Mesenchymal stem cell (in vitro differentiated cells and primary cell): ENCODE measurements around the gene NMT2.
A peak's percentile ranks its signal among the peaks of the same experiment; 100 is the strongest.

Source experiments
- DNase-seq: peaks from one replicate; pipeline ENCODE4 v3.0.0-alpha.2; 2013
- H2AFZ ChIP-seq: one replicate; pipeline ENCODE4 v1.6.1; 2013; ENCODE audit warnings: low read depth, mild to moderate bottlenecking, control low read depth, inconsistent platforms, low read length, moderate library complexity
- H2AK5ac ChIP-seq: 2 replicates; pipeline ENCODE4 v1.6.1; 2013; ENCODE audit warnings: low read length, moderate library complexity, mild to moderate bottlenecking, inconsistent platforms; ENCODE audit not compliant: severe bottlenecking
- H2BK120ac ChIP-seq: one replicate; pipeline ENCODE4 v1.6.1; 2013; ENCODE audit warnings: low read depth, mild to moderate bottlenecking, inconsistent platforms, low read length, moderate library complexity
- H2BK12ac ChIP-seq, 2 experiments: one replicate each; pipeline ENCODE4 v1.6.1; 2013; ENCODE audit warnings: inconsistent platforms in 2 of 2, low read length in 2 of 2, mild to moderate bottlenecking in 2 of 2, moderate library complexity in 2 of 2, control low read depth in 1 of 2
- H2BK15ac ChIP-seq: one replicate; pipeline ENCODE4 v1.6.1; 2013; ENCODE audit warnings: mild to moderate bottlenecking, low read depth, inconsistent platforms; ENCODE audit not compliant: poor library complexity, severe bottlenecking
- H2BK5ac ChIP-seq: 2 replicates; pipeline ENCODE4 v1.6.1; 2013; ENCODE audit warnings: low read depth, mild to moderate bottlenecking, low read length, control low read depth, inconsistent platforms; ENCODE audit not compliant: poor library complexity, severe bottlenecking
- H3K14ac ChIP-seq, 2 experiments: one replicate each; pipeline ENCODE4 v1.6.1; 2013; ENCODE audit warnings: inconsistent platforms in 2 of 2, low read length in 2 of 2, control low read depth in 1 of 2, mild to moderate bottlenecking in 1 of 2, moderate library complexity in 1 of 2
- H3K18ac ChIP-seq, 2 experiments: one replicate each; pipeline ENCODE4 v1.6.1; 2013; ENCODE audit warnings: inconsistent platforms in 2 of 2, low read length in 2 of 2, control low read depth in 1 of 2, low read depth in 1 of 2, mild to moderate bottlenecking in 1 of 2
- H3K23ac ChIP-seq, 2 experiments: one replicate each; pipeline ENCODE4 v1.6.1; 2013; ENCODE audit warnings: inconsistent platforms in 2 of 2, low read length in 2 of 2, mild to moderate bottlenecking in 2 of 2, moderate library complexity in 2 of 2, control low read depth in 1 of 2
- H3K27ac ChIP-seq: 2 replicates; pipeline ENCODE4 v1.5.1; 2013; ENCODE audit warnings: mild to moderate bottlenecking, moderate library complexity, low read length, control low read depth, inconsistent platforms; ENCODE audit not compliant: poor library complexity, severe bottlenecking
- H3K27me3 ChIP-seq, 2 experiments: 2 replicates each; pipeline versions ENCODE4 v1.6.1 to v1.7.0; 2013; ENCODE audit warnings: low read length in 2 of 2, mild to moderate bottlenecking in 2 of 2, moderate library complexity in 2 of 2, control low read depth in 1 of 2, inconsistent platforms in 1 of 2; ENCODE audit not compliant: control insufficient read depth in 1 of 2, insufficient read depth in 1 of 2
- H3K36me3 ChIP-seq, 2 experiments: 2 replicates each; pipeline versions ENCODE4 v1.6.1 to v1.7.0; 2013; ENCODE audit warnings: low read length in 2 of 2, control low read depth in 1 of 2, inconsistent platforms in 1 of 2, low read depth in 1 of 2, mild to moderate bottlenecking in 1 of 2; ENCODE audit not compliant: insufficient read depth in 2 of 2, control insufficient read depth in 1 of 2
- H3K4ac ChIP-seq, 2 experiments: one replicate each; pipeline ENCODE4 v1.6.1; 2013; ENCODE audit warnings: inconsistent platforms in 2 of 2, low read length in 2 of 2, mild to moderate bottlenecking in 2 of 2, moderate library complexity in 2 of 2, control low read depth in 1 of 2, low read depth in 1 of 2
- H3K4me1 ChIP-seq: 2 replicates; pipeline ENCODE4 v1.6.1; 2013; ENCODE audit warnings: low read depth, low read length, control low read depth; ENCODE audit not compliant: control insufficient read depth, insufficient read depth
- H3K4me2 ChIP-seq: 2 replicates; pipeline ENCODE4 v1.6.1; 2013; ENCODE audit warnings: low read length, mild to moderate bottlenecking, inconsistent platforms; ENCODE audit not compliant: poor library complexity, severe bottlenecking
- H3K4me3 ChIP-seq, 2 experiments: 2 replicates each; pipeline versions ENCODE4 v1.5.1 to v1.7.0; 2013; ENCODE audit warnings: low read length in 2 of 2, mild to moderate bottlenecking in 2 of 2, control low read depth in 1 of 2, low read depth in 1 of 2; ENCODE audit not compliant: insufficient read depth in 1 of 2
- H3K79me1 ChIP-seq: replicated peaks from 2 replicates; pipeline ENCODE4 v1.6.1; 2013; ENCODE audit warnings: mild to moderate bottlenecking, control low read depth, low read length, inconsistent platforms; ENCODE audit not compliant: poor library complexity, severe bottlenecking
- H3K9ac ChIP-seq: 2 replicates; pipeline ENCODE4 v1.7.0; 2013; ENCODE audit warnings: mild to moderate bottlenecking, low read length, moderate library complexity
- H3K9me3 ChIP-seq: 2 replicates; pipeline ENCODE4 v1.7.0; 2013; ENCODE audit warnings: mild to moderate bottlenecking, low read length; ENCODE audit not compliant: control insufficient read depth
- H4K8ac ChIP-seq: one replicate; pipeline ENCODE4 v1.6.1; 2013; ENCODE audit warnings: inconsistent platforms, mild to moderate bottlenecking, low read length, moderate library complexity
- H4K91ac ChIP-seq: one replicate; pipeline ENCODE4 v1.6.1; 2013; ENCODE audit warnings: mild to moderate bottlenecking, low read length, inconsistent platforms
- WGBS: methylation state at CpG from one replicate; pipeline ENCODE4 v1.1.7; 2013; ENCODE audit warnings: mixed read lengths; 5-methylcytosine and 5-hydroxymethylcytosine counted together

The NMT2 gene

GRCh38 chr10:15084502-15084922, 84.0 kb downstream of the NMT2 start:
- no peak overlapping the region for H2BK5ac ChIP-seq
- no peak overlapping the region for H2BK120ac ChIP-seq
- no peak overlapping the region for H2BK15ac ChIP-seq
- 66% methylated on average over 6 of the region's 7 CpGs for WGBS
- H4K8ac ChIP-seq: peak overlapping the region; percentile 13
- no peaks in the 10 kb centered on the region for H3K79me1 ChIP-seq
- H3K4ac ChIP-seq: no peak overlapping the region
- no peaks in the 10 kb centered on the region for H3K27me3 ChIP-seq
- DNase-seq: peak; percentile 71
- H2AK5ac ChIP-seq: no peak overlapping the region
- peak overlapping the region; percentile 48 for H3K27ac ChIP-seq
- peak overlapping the region; percentile 85 for H3K9ac ChIP-seq
- no peak overlapping the region for H2BK12ac ChIP-seq
- peak overlapping the region; percentile 48 for H3K4me2 ChIP-seq
- H3K4me3 ChIP-seq: peak overlapping the region in 1 of 2 experiments; percentile 78
- peaks cover 8% of the 10 kb centered on the region for H3K4me1 ChIP-seq
- no peak overlapping the region for H4K91ac ChIP-seq
- H3K9me3 ChIP-seq: no peaks in the 10 kb centered on the region
- no peak overlapping the region for H3K23ac ChIP-seq
- H3K14ac ChIP-seq: no peak overlapping the region
- H2AFZ ChIP-seq: no peak overlapping the region
- H3K36me3 ChIP-seq: no peaks in the 10 kb centered on the region
- H3K18ac ChIP-seq: no peak overlapping the region

GRCh38 chr10:15083674-15084501, 84.6 kb downstream of the NMT2 start:
- Histone ChIP-seq H2BK120ac (no peak overlapping the region), H2AK5ac (no peak overlapping the region), H3K27ac (peak overlapping the region; percentile 48), H3K27me3 (no peaks in the 10 kb centered on the region), H3K9ac (peak overlapping the region; percentile 85), H2BK5ac (no peak overlapping the region), H3K4ac (no peak overlapping the region), H3K36me3 (no peaks in the 10 kb centered on the region), H3K4me3 (peak overlapping the region; percentile 34 to 78), H2AFZ (peak overlapping the region; percentile 19), H4K8ac (peak overlapping the region; percentile 13), H3K4me2 (peak overlapping the region; percentile 48), H3K4me1 (peaks cover 8% of the 10 kb centered on the region), H3K18ac (no peak overlapping the region), H3K23ac (no peak overlapping the region), H2BK15ac (no peak overlapping the region), H3K79me1 (no peaks in the 10 kb centered on the region), H3K14ac (no peak overlapping the region), H3K9me3 (no peaks in the 10 kb centered on the region), H2BK12ac (no peak overlapping the region), H4K91ac (peak overlapping the region; percentile 22)
- 92% methylated on average over 18 of the region's 18 CpGs for WGBS
- DNase-seq: no peak

GRCh38 chr10:15075421-15075820, 93.1 kb downstream of the NMT2 start:
- Histone ChIP-seq H3K18ac (no peak overlapping the region), H2BK15ac (no peak overlapping the region), H3K27me3 (no peaks in the 10 kb centered on the region), H3K14ac (no peak overlapping the region), H3K27ac (no peak overlapping the region), H3K4me1 (no peaks in the 10 kb centered on the region), H4K91ac (no peak overlapping the region), H2BK120ac (no peak overlapping the region), H2AFZ (no peak overlapping the region), H3K9ac (no peak overlapping the region), H3K36me3 (no peaks in the 10 kb centered on the region), H3K4me2 (no peak overlapping the region), H2BK12ac (no peak overlapping the region), H2AK5ac (no peak overlapping the region), H3K9me3 (no peaks in the 10 kb centered on the region), H4K8ac (no peak overlapping the region), H3K4ac (no peak overlapping the region), H3K4me3 (no peak overlapping the region), H3K79me1 (no peaks in the 10 kb centered on the region), H3K23ac (no peak overlapping the region), H2BK5ac (no peak overlapping the region)
- 97% methylated on average over 3 of the region's 3 CpGs for WGBS
- DNase-seq: no peak

GRCh38 chr10:15072358-15072757, 96.1 kb downstream of the NMT2 start:
- no peak overlapping the region for H2AK5ac ChIP-seq
- H2BK120ac ChIP-seq: no peak overlapping the region

More at GRCh38 chr10:15072358-15072757, 96.1 kb downstream of the NMT2 start:
- Histone ChIP-seq H3K23ac (no peak overlapping the region), H2BK5ac (no peak overlapping the region), H4K8ac (no peak overlapping the region), H2AFZ (no peak overlapping the region), H3K4ac (no peak overlapping the region), H3K14ac (no peak overlapping the region), H3K4me1 (no peaks in the 10 kb centered on the region), H3K4me3 (no peak overlapping the region), H3K18ac (no peak overlapping the region), H3K27ac (no peak overlapping the region), H3K9me3 (no peaks in the 10 kb centered on the region), H3K9ac (no peak overlapping the region), H3K27me3 (no peaks in the 10 kb centered on the region), H4K91ac (no peak overlapping the region), H3K79me1 (no peaks in the 10 kb centered on the region), H2BK15ac (no peak overlapping the region), H3K36me3 (no peaks in the 10 kb centered on the region), H3K4me2 (no peak overlapping the region), H2BK12ac (no peak overlapping the region)
- 81% methylated on average over 5 of the region's 5 CpGs for WGBS
- DNase-seq: no peak
